SK-N-MC (cell line): Measurements from ENCODE around the gene ERBB4.

ENCODE experiments used
- DNase-seq: peaks from one replicate; pipeline ENCODE4 v3.0.0-alpha.2; 2011; ENCODE audit warnings: low read depth, low spot score
- H3K27ac ChIP-seq: fragments of 200-600 bp; sonication (generic); 2 replicates; pipeline ENCODE4 v1.5.1; 2016; ENCODE audit warnings: mixed run types
- H3K36me3 ChIP-seq: fragments of 200-600 bp; sonication (generic); 2 replicates; pipeline ENCODE4 v1.6.1; 2017; ENCODE audit warnings: antibody characterized with exemption, low read length, mixed read lengths; ENCODE audit not compliant: insufficient read depth
- H3K4me3 ChIP-seq: fragments of 200-600 bp; sonication (generic); 2 replicates; pipeline ENCODE4 v1.5.1; 2016
- H3K9ac ChIP-seq: fragments of 200-600 bp; sonication (generic); 2 replicates; pipeline ENCODE4 v1.8.0; 2017; ENCODE audit warnings: mixed run types, mixed read lengths; ENCODE audit not compliant: insufficient read length
- H3K9me3 ChIP-seq: fragments of 200-600 bp; sonication (generic); 2 replicates; pipeline ENCODE4 v1.6.1; 2017; ENCODE audit warnings: low read depth, mild to moderate bottlenecking, antibody characterized with exemption, low read length, moderate library complexity, mixed read lengths
- EZH2 ChIP-seq: fragments of 200-600 bp; sonication (generic); IDR thresholded peaks from one replicate; pipeline ENCODE4 v1.6.1; 2017; ENCODE audit warnings: antibody characterized with exemption
- FOXP2 ChIP-seq: optimal IDR thresholded peaks from 2 replicates; pipeline ENCODE3; 2011; ENCODE audit warnings: mild to moderate bottlenecking, moderate library complexity; ENCODE audit not compliant: insufficient read depth; ENCODE audit errors: extremely low read length, control extremely low read depth
- POLR2AphosphoS5 ChIP-seq: IDR thresholded peaks from 2 replicates; pipeline ENCODE4 v1.6.1; 2012; ENCODE audit warnings: mild to moderate bottlenecking, low read depth, low read length, borderline replicate concordance

ERBB4 gene

DNA sequence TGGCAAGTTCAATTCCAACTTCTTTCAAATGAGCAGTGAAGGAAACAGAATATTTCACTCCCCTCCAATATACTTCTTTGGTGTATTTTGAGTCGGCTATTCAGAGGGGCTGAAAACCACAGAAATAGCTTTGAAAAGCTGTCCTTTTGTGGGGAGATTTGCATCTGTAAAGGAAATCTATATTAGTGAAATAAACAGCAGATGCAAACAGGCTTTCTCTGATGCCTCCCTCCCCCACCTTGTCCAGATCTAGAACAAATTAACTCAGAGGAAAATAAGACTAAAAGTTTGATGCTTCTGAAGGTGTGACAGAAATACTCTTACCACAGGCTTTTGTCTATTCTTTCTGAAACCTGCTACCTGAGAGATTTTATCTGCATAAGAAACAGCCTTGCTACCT, 1173.7 kb downstream of the ERBB4 start:
- no peak overlapping the region for H3K27ac ChIP-seq
- H3K9me3 ChIP-seq, result no peaks in the 10 kb centered on the region
- DNase-seq, result no peak
- no peak overlapping the region for H3K4me3 ChIP-seq
- TF ChIP-seq POLR2AphosphoS5, result no peak
- TF ChIP-seq EZH2, result no peak
- no peak for TF ChIP-seq FOXP2
- H3K9ac ChIP-seq, result no peak overlapping the region
- no peaks in the 10 kb centered on the region for H3K36me3 ChIP-seq

DNA sequence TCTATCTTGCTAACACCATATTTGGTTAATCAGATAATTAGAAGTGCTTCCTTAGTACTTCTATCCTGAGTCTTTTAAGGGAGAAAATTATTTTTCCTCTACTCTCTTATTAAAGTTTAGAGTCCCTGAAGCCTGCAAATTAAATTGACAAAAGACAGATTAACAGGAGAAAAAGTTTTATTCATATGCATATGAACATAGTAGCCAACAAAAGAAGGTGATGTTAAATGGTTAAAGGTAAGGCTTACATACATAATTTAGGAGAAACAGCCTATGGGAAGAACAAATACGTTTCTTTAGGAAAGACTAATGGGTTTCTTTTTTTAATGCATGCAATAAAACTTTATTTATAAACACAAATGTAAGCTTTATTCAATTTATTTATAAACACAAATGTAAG, 1177.2 kb downstream of the ERBB4 start:
- Histone ChIP-seq H3K36me3 (no peaks in the 10 kb centered on the region), H3K9ac (no peak overlapping the region), H3K27ac (no peak overlapping the region), H3K4me3 (no peak overlapping the region), H3K9me3 (no peaks in the 10 kb centered on the region)
- no peak for TF ChIP-seq POLR2AphosphoS5
- no peak for TF ChIP-seq FOXP2
- TF ChIP-seq EZH2, result no peak
- no peak for DNase-seq

DNA sequence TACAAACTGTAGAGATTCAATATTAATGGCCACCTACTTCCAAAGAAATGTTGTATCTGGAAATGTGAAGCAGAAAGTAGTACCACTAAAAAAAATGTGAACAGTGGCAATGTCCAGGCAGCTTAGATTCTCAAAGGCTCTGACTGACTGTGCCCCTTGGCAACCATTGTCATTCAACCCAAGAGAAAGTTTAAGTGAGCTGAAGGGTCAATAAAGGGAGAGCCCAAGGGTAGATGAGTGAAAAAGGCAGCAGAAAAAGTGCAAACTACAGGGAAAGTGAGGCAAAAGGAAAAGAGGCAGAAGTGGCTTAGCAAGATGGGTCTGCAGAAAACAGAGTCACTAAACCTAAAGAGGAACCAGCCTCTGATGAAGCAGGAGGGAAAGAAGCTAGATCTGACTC, 1179.3 kb downstream of the ERBB4 start:
- H3K9me3 ChIP-seq, result no peaks in the 10 kb centered on the region
- no peaks in the 10 kb centered on the region for H3K36me3 ChIP-seq
- DNase-seq, result no peak
- TF ChIP-seq FOXP2 (no peak), POLR2AphosphoS5 (no peak), EZH2 (no peak)
- H3K4me3 ChIP-seq, result no peak overlapping the region
- no peak overlapping the region for H3K27ac ChIP-seq
- no peak overlapping the region for H3K9ac ChIP-seq

DNA sequence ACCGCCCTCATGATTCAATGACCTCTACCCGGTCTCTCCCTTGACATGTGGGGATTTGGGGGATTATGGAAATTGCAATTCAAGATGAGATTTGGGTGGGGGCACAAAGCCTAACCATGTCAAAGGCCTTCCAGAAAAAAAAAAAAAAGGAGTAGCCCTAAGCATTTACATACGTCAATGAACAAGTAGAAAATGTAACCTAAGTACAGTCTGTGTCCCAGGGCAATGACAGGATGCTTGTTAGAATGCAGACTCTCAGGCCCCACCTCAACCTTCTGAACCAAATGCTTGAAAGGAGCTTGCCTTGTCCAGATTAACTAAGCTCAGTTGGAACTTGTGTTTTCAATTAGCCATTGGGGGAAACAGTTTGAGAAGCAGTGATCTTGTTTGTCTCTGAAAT, 1180.1 kb downstream of the ERBB4 start:
- H3K9ac ChIP-seq, result no peak overlapping the region
- no peak overlapping the region for H3K4me3 ChIP-seq
- no peak for DNase-seq
- TF ChIP-seq POLR2AphosphoS5 (no peak), EZH2 (no peak), FOXP2 (no peak)
- no peaks in the 10 kb centered on the region for H3K9me3 ChIP-seq
- no peak overlapping the region for H3K27ac ChIP-seq
- H3K36me3 ChIP-seq, result no peaks in the 10 kb centered on the region

DNA sequence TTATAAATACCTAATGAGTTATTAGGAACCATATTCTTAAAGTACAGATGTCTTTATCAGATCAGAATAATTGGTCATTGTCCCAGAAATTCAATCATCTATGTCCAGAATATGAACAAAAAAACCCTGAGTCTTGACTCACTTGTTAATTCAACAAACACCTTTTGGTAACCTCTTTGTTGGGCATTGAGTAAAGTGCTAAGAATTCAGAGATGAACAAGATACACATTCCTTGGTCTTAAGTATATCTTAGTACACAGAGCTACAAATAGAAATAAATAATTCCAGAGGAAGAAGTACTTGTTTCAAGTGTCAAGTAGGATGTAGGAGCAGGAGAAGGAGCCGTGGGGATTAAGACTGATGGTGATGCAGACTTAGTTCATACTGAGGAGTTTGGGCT, 1184.1 kb downstream of the ERBB4 start:
- H3K27ac ChIP-seq, result no peak overlapping the region
- no peak for TF ChIP-seq EZH2
- no peak for TF ChIP-seq POLR2AphosphoS5
- no peak for TF ChIP-seq FOXP2
- H3K9me3 ChIP-seq, result no peaks in the 10 kb centered on the region
- no peak overlapping the region for H3K9ac ChIP-seq
- H3K4me3 ChIP-seq, result no peak overlapping the region
- DNase-seq, result no peak
- no peaks in the 10 kb centered on the region for H3K36me3 ChIP-seq

DNA sequence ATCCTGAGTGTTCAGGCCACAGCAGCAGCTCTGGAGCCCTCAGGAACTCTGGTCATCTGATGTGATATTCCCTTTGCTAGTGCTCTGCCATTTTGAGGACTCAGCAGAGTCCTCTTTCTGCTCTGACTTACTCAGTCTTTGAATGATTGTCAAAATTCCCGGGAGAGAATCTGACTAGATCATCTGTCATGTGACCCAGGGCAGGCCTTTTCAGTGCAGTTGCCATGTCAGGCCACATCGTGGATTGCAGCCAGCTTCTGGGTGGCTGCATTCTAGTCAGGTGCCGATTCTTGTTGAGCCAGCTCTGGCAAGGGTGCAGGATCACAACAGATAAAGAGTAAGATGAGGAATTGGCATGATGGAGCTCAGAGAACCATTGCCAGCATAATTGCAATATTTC, 1186.6 kb downstream of the ERBB4 start:
- Histone ChIP-seq H3K9ac (no peak overlapping the region), H3K36me3 (no peaks in the 10 kb centered on the region), H3K4me3 (no peak overlapping the region), H3K27ac (no peak overlapping the region), H3K9me3 (no peaks in the 10 kb centered on the region)
- DNase-seq, result no peak
- TF ChIP-seq POLR2AphosphoS5, result no peak
- TF ChIP-seq FOXP2, result no peak
- no peak for TF ChIP-seq EZH2

DNA sequence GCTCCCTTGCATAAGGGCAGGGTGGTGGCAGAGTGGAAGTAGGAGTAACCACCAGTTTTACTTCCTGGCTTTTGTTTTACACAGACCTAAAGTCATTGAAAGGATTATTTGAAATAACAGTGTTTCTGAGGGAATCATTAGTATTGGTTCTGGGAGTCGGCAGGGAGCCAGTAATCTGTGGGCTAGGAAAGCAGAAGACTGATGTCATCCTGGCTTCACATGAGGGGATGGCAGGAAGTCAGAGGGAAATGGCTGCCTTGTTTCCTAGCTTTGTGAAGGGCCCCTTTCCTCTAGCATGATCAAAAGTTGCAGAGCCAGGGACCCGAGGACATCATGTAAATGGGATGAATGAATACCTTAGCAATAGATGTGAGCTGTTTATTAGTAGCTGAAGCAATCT, 1189.6 kb downstream of the ERBB4 start:
- no peak overlapping the region for H3K9ac ChIP-seq

DNA sequence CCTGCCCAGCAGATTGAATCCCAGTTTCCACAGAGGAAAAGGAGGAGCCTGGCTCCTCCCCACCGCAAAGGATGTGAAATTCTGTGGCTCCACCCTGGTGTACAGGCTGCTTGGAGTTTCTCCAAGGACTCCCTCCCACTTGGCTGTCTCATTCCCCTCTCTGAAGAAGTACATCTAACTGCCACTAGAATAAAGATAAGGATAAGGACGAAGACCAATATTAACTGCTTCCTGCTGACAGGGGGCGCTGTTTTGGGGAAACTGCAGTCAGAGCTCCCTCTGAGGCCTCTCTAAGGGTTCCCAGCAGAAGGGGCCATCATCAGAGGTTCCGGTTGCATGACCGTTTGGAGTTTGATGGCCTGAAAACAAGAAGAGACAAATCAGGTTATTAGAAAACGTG, 1191.3 kb downstream of the ERBB4 start:
- TF ChIP-seq FOXP2 (no peak), POLR2AphosphoS5 (no peak), EZH2 (no peak)

More for the DNA sequence above, 1189.6 kb downstream of the ERBB4 start:
- Histone ChIP-seq H3K36me3 (no peaks in the 10 kb centered on the region), H3K4me3 (no peak overlapping the region), H3K27ac (no peak overlapping the region), H3K9me3 (no peaks in the 10 kb centered on the region)
- no peak for DNase-seq
- TF ChIP-seq POLR2AphosphoS5 (no peak), FOXP2 (no peak), EZH2 (no peak)

DNA sequence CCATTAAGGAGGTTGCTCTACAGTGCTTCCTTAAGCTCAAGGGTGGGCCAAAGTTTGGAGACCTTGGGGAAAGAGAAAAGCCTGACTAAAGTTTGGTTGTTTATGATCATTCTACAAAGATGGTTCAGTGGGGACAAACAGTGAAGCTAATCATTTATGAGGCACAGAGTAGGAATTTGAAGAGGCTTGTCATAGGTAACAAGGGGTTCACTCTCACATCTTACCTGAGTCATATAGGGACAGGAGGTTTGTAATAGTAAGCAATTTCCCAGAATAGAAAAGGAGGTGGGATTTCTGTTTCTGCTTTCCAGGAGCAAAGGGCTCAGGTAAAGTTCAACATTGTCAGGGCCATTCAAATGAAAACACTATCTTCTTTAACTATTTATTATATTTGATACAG, 1194.3 kb downstream of the ERBB4 start:
- Histone ChIP-seq H3K27ac (no peak overlapping the region), H3K9me3 (no peaks in the 10 kb centered on the region), H3K36me3 (no peaks in the 10 kb centered on the region), H3K4me3 (no peak overlapping the region), H3K9ac (no peak overlapping the region)
- DNase-seq, result no peak
- TF ChIP-seq EZH2, result no peak
- TF ChIP-seq FOXP2, result no peak
- TF ChIP-seq POLR2AphosphoS5, result no peak

More for the DNA sequence above, 1191.3 kb downstream of the ERBB4 start:
- DNase-seq, result no peak
- Histone ChIP-seq H3K36me3 (no peaks in the 10 kb centered on the region), H3K27ac (no peak overlapping the region), H3K4me3 (no peak overlapping the region), H3K9me3 (no peaks in the 10 kb centered on the region), H3K9ac (no peak overlapping the region)

DNA sequence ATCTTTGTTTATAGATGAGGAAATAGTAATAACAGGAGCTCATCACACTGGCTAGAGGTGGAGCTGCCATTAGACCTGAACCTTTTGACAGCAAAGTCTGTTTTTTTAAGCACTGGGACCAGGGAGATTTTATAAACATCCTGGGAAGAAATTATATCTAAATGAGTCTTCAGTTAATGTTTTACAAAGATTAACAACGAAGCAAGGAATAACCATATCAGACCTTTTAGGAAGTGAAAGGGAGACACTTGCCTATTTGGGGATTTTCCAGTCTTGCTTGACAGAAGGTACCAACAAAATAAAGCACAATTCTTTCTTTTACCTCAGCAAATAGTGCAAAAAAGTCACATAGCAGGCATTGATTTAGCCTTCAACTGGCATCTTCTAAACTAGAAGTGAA, 1205.2 kb downstream of the ERBB4 start:
- no peak overlapping the region for H3K4me3 ChIP-seq
- no peaks in the 10 kb centered on the region for H3K9me3 ChIP-seq
- no peak overlapping the region for H3K9ac ChIP-seq
- H3K36me3 ChIP-seq, result no peaks in the 10 kb centered on the region
- no peak overlapping the region for H3K27ac ChIP-seq
- no peak for DNase-seq
- TF ChIP-seq EZH2 (no peak), POLR2AphosphoS5 (no peak), FOXP2 (no peak)
